Midbrain (tissue), 1 donor: Measurements from ENCODE around the gene SORCS3.

Experiments used
- DNase-seq: peaks from one replicate; lab custom pipeline; 2025; lab: John Stamatoyannopoulos, UW

Gene SORCS3

GRCh38 chr10:104850023-104850422 is 208.9 kb downstream of the SORCS3 start:
- DNase-seq, result no peak

DNA sequence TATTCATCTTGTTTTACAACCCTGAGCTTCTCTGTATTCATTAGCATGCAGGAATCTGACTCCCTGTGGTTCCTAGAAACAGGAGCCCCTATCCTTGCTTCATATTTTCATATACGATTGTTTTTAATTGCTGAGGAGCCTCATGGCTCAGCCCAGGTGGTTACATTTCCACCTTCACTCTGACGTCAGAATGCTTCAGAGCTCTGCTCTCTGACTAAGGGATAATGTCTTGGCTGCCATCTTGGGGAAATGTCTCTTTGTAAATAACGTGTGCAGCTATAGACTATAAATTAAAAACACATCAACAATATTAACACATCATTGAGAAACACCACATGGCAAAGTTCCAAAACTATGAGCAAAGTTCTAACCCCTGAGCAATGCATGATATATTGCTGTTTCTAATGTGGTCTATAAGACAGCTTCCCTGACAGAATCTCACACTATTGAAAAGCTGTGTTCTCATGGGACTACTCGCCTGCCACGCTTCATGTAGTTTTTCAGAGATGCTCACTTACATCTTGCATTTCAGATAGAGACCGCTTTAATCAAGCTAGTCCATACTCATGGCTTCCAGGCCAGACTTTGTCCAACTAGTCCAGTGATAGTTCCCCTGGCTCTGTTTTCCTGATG is 227.0 kb downstream of the SORCS3 start:
- DNase-seq, result no peak

DNA sequence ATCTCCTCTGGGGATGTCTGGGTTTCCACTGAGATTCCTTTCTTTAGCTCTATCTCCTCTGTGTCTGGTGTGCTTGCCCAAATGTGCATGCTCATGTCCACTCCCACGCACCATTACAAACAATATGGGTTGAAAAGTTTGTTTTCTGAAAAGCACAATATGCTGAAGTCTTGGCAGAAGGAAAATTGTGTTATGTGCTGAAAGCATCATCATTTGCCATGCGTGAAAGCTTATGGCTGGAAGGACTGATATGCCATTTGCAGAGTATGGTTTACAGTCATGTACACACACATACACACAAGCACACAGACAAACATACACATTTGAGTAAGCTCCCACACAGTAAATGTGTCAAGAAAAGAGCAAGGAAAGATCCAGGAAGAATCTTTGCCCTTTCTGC is 231.6 kb downstream of the SORCS3 start:
- no peak for DNase-seq

DNA sequence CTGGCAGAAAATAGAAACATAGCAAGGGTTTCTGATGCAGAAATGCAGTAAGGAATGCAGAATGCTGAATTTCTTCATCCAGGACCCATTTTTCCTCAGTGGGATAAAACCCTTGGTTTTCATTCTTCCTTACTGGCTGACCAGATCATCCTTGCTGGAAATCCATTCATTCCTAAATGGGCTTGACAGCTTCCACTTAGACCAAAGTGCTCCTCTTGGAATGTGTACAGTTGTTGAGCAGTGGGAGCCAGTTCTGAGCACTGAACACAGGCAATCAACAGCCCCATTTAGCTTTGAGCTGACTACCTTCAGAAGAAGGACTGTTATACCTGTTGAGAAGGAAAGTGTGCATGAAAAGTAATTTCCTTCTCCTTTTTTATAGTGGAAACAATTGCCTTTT is 232.1 kb downstream of the SORCS3 start:
- no peak for DNase-seq

DNA sequence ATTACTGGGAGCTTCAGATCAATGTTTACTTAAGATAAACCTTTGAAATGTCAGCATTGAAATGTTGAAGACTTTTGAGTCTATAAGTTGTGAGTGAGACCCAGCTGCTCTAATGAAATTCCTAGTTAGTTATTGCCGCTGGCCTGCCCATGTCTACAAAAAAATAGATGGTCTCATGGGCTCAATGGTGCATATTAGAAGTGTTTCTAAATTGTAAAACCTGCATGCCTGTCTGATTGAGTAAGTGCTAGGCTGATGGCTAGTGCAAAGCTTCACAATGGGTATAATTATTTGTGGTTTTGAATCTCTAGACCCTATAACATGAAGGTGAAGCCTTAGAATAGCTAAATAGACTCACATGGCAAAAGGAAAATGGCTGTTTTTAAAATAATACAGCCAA is 234.5 kb downstream of the SORCS3 start:
- no peak for DNase-seq

- no peak for DNase-seq
Observed at GRCh38 chr10:104880624-104881398, 239.7 kb downstream of the SORCS3 start.

DNA sequence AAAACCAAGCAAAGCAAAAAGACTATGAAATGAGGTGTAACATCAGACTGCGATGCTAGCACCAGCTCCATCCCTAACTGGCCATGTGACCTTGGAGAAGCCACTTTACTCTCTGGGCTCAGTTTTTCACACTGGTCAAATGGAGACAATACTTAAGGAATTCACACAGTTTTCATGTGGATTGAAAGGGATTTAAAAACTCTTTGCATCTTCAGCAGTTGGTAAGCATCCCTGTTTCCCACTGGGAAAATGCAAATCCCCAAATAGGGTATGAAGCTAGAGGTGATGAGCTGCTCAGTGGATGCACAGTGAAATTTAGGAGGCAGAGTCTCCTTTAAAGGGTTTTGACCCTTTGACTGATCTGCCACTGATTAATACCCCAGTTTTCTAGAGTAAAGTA is 240.7 kb downstream of the SORCS3 start:
- no peak for DNase-seq

DNA sequence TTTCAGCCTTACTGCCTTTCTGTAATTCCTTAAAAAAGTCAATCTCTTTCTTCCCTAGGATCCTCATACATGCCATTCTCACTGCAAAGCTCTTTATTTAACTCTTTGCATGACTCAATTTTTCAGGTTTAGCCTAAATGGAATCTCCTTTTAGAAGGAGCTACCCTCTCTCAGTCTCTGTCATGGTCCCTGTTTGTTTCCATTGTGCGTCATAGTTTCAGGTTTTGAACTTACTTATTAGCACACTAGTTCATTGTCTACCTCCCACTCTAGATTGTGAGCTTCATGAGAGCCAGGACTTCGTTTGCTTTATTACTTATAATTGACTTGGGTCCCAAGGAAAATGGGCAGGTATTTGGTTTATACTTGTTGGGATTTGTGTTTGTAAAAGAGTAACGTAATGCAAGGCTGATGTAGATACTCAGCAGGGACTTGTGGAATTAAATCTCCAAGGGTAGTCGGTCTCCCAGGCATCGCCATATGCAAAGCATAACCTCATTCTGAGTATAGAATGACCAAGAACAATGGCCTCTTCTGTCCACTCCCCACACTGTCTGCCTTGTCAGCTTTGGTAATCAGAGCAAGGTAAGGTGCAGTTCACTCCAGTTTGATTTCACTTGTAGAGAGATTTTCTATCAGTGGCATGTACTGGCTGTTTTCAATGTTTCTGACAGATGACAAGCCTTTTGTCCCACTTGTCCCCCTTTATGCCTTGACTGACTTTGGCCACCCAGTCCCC is 252.0 kb downstream of the SORCS3 start:
- DNase-seq, result no peak

GRCh38 chr10:104893701-104894100 is 252.6 kb downstream of the SORCS3 start:
- DNase-seq, result no peak

GRCh38 chr10:104894681-104895080 is 253.6 kb downstream of the SORCS3 start:
- DNase-seq, result no peak

DNA sequence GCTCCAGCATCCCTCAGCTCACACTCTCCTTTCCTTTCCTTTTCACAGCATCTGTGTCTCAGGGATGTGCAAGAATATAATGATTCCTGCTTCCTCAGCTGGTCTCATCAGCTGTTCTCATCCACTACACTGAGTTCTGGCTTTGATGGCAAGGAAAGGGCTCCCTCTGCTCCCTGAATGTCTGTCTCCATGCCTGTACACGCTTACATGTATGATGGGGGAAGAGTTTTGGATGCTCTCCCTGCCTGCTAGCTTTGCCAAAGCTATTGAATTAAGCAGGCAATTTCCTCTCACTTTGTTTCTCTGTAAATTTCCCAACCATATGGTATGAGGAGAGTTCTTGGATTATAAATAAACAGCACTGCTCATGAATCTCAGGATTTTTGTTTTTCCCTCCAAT is 254.5 kb downstream of the SORCS3 start:
- no peak for DNase-seq

DNA sequence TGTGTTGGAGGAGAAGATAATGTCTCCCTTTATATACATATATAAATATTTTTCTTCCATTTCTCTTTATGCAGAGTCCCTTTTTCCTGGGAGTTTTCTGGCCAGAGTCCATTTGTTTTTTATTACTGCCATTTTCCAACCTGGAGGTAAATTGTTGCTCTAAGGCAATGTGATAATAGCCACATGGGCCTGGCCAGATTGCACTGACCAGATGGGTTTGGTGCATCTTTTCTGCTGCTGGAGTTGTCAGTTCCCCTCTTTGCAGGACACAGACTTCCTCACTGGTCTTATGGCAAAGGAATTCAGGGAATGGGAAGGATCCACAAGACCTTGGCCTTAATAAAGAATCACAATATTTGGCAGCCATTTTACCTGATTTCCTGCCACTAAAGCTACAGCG is 254.9 kb downstream of the SORCS3 start:
- DNase-seq, result no peak

DNA sequence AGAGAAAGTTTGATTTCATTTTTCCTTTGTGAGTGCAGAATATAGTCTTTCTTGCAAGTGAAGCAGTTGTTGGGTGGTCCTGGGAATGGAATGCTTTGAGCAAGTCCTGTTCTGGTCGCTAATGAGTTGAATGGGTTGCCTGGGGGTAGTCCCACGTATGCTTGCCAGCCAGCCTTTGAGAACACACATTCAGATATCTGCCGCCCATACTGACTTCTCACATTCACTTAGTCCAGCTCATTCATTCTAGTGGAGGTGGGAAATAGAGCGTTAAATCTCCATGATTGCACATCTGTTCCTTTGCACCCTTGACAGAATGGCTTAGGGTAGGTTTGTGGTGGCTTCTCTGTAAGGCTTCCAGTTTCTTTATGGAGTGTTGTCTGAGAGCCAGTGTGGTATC is 256.6 kb downstream of the SORCS3 start:
- no peak for DNase-seq

- DNase-seq, result no peak
Observed at GRCh38 chr10:104899779-104900178, 258.7 kb downstream of the SORCS3 start.

- no peak for DNase-seq
Observed at GRCh38 chr10:104903433-104903832, 262.3 kb downstream of the SORCS3 start.

- DNase-seq, result no peak
Observed at GRCh38 chr10:104904753-104905323, 263.7 kb downstream of the SORCS3 start.

DNA sequence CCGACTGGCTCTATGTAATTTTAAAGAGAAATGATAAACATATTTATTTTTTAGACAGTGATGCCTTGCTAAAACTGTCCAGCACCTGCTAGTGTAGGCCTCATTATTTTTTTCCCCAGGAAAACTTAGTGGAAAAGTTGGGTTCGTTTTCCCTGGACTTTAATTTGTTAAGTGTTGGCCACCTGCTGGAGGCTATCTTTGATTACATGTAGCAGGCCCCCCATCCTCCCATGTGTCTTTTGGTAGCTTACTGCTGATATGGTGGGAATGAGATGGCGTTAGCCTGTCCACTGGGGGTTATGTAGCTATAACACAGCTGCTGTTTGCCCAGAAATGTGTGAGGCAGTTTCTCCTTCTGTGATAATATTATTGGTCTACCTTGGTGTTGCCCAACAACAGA is 265.0 kb downstream of the SORCS3 start:
- DNase-seq, result no peak

- no peak for DNase-seq
Observed at GRCh38 chr10:104907521-104907920, 266.4 kb downstream of the SORCS3 start.

DNA sequence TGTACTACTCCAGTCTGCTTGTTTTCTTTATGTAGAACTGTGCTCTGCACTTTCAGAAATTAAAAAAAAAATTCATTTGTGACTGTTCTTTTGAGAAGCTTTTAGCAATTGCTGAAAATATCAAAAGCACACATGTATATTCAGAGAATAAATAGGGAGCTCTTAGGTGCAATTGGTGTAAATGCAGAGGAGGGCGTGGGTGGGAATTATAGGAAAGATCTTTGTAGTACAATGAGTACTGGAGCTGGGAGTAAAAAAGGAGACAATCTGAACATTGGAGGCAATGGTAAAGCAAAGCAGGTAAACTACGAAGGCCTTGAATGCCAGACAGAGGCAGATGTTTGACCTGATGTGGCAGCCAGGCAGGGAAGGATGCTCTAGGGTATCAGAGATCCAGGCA is 267.5 kb downstream of the SORCS3 start:
- DNase-seq, result no peak

DNA sequence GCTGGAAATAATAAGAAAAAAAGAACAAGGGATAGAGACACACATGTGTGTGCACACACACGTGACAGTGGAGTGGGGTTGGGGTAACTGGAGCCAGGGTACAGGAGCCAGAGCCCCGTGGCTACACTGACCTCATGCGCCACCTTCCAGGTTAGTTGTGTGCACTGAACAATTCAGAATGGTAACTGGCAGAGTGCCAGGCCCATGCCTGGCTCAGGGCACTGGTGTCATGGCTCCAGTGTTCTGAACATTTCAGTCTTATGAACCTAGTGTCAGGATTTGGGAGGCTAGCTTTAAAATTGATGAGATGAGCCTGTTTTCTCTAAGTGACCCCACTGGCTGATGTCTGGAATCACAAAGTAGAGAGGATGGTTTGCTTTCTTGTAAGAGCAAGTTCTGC is 269.6 kb downstream of the SORCS3 start:
- DNase-seq, result no peak

DNA sequence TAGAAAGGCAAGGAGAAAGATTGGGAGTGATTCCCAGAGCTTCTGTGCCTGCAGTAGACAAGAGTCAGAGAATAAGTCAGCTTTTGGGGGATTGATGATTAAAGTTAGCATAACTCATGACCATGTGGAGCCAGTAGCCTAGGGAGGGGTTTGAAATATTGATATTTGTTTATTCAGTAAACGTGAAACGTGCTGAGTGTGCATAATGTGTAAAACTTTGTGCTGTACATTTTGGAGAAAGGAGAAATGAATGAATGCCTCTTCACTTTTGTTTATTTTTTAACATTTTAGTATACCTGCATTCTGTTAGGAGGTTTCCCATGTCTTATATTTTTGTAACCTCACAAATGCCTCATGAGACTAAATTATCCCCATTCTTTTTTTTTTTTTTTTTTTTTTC is 272.3 kb downstream of the SORCS3 start:
- DNase-seq, result no peak

DNA sequence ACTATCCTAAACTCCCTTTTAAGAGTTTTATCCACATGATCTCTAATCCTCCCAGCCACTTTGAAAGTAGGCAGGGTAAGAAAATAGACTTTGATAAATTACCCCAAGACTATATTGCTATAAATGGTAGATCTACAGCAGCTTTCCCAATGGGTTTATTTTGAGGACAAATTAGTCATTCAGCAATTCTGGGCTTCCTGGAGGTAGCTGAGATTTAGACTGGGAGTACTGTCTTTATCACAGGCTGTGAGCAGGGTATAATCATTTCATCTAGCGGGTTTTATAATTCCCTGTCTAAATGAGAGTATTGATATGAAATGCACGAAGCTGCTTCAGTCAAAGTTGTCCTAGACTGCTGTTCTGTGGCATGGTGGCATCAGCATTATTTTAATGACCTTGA is 279.4 kb downstream of the SORCS3 start:
- DNase-seq, result no peak

GRCh38 chr10:104921763-104922162 is 280.7 kb downstream of the SORCS3 start:
- DNase-seq, result no peak
